KMS-11 (cell line): ENCODE data around the gene FANCC.

Experiments
- H2AFZ ChIP-seq: fragments of 200-600 bp; sonication (generic); 2 replicates; pipeline ENCODE4 v1.6.1; 2016; ENCODE audit warnings: antibody characterized with exemption, mixed run types, low read depth
- H3K27ac ChIP-seq: fragments of 200-600 bp; sonication (generic); 2 replicates; pipeline ENCODE4 v1.6.1; 2016; ENCODE audit warnings: mild to moderate bottlenecking, mixed run types
- H3K27me3 ChIP-seq: fragments of 200-600 bp; sonication (generic); 2 replicates; pipeline ENCODE4 v1.6.1; 2017; ENCODE audit warnings: mild to moderate bottlenecking, low read depth, mixed run types, moderate library complexity; ENCODE audit not compliant: insufficient read depth
- H3K36me3 ChIP-seq: fragments of 200-600 bp; sonication (generic); 2 replicates; pipeline ENCODE4 v1.6.1; 2017; ENCODE audit warnings: mild to moderate bottlenecking, mixed run types; ENCODE audit not compliant: insufficient read depth
- H3K4me1 ChIP-seq: fragments of 200-600 bp; sonication (generic); 2 replicates; pipeline ENCODE4 v1.6.1; 2016; ENCODE audit warnings: mild to moderate bottlenecking, low read depth, mixed run types; ENCODE audit not compliant: poor library complexity, severe bottlenecking
- H3K4me2 ChIP-seq: fragments of 200-600 bp; sonication (generic); 2 replicates; pipeline ENCODE4 v1.7.0; 2016; ENCODE audit warnings: mild to moderate bottlenecking, mixed run types
- H3K4me3 ChIP-seq: fragments of 200-600 bp; sonication (generic); IDR thresholded peaks from 2 replicates; pipeline ENCODE4 v1.6.1; 2017; ENCODE audit warnings: low read depth, low read length, mixed read lengths; ENCODE audit not compliant: insufficient read depth
- H3K79me2 ChIP-seq: fragments of 200-600 bp; sonication (generic); 2 replicates; pipeline ENCODE4 v1.6.1; 2016; ENCODE audit warnings: low read depth, mixed run types; ENCODE audit not compliant: insufficient read depth
- H3K9ac ChIP-seq: fragments of 200-600 bp; sonication (generic); 2 replicates; pipeline ENCODE4 v1.6.1; 2016; ENCODE audit warnings: mild to moderate bottlenecking, mixed run types
- H4K20me1 ChIP-seq: fragments of 200-600 bp; sonication (generic); 2 replicates; pipeline ENCODE4 v1.6.1; 2016; ENCODE audit warnings: mild to moderate bottlenecking, mixed run types; ENCODE audit not compliant: insufficient read depth
- CTCF ChIP-seq: fragments of 200-600 bp; sonication (generic); conservative IDR thresholded peaks from 2 replicates; pipeline ENCODE4 v1.6.1; 2017; ENCODE audit warnings: low read depth, mild to moderate bottlenecking, antibody characterized with exemption, low read length, moderate library complexity, mixed read lengths

Gene FANCC

GRCh38 chr9:95084254-95084934, 233.1 kb downstream of the FANCC start:
- no peaks in the 10 kb centered on the region for H3K36me3 ChIP-seq
- no peak overlapping the region for H3K9ac ChIP-seq
- no peak for TF ChIP-seq CTCF

GRCh38 chr9:95083086-95083768, 234.3 kb downstream of the FANCC start:
- H3K27ac ChIP-seq: no peak overlapping the region
- no peak overlapping the region for H3K4me3 ChIP-seq
- no peak for TF ChIP-seq CTCF
- H3K79me2 ChIP-seq: no peaks in the 10 kb centered on the region
- no peaks in the 10 kb centered on the region for H3K36me3 ChIP-seq
- no peaks in the 10 kb centered on the region for H3K4me1 ChIP-seq
- no peak overlapping the region for H2AFZ ChIP-seq
- no peaks in the 10 kb centered on the region for H3K27me3 ChIP-seq
- no peak overlapping the region for H3K4me2 ChIP-seq
- H3K9ac ChIP-seq: no peak overlapping the region
- no peaks in the 10 kb centered on the region for H4K20me1 ChIP-seq

More at GRCh38 chr9:95084254-95084934, 233.1 kb downstream of the FANCC start:
- Histone ChIP-seq H3K4me3 (no peak overlapping the region), H3K4me1 (no peaks in the 10 kb centered on the region), H3K4me2 (no peak overlapping the region), H4K20me1 (no peaks in the 10 kb centered on the region), H3K27ac (no peak overlapping the region), H3K79me2 (no peaks in the 10 kb centered on the region), H2AFZ (no peak overlapping the region), H3K27me3 (no peaks in the 10 kb centered on the region)

- TF ChIP-seq CTCF: no peak
- Histone ChIP-seq H3K9ac (no peak overlapping the region), H3K4me1 (no peaks in the 10 kb centered on the region), H3K27ac (no peak overlapping the region), H3K27me3 (no peaks in the 10 kb centered on the region), H3K36me3 (no peaks in the 10 kb centered on the region), H4K20me1 (no peaks in the 10 kb centered on the region), H3K4me2 (no peak overlapping the region), H2AFZ (no peak overlapping the region), H3K4me3 (no peak overlapping the region), H3K79me2 (no peaks in the 10 kb centered on the region)
Observed at GRCh38 chr9:95082401-95083084, 235.0 kb downstream of the FANCC start.

- H3K4me1 ChIP-seq: no peaks in the 10 kb centered on the region
- H3K79me2 ChIP-seq: no peaks in the 10 kb centered on the region
- H3K36me3 ChIP-seq: no peaks in the 10 kb centered on the region
- H3K27me3 ChIP-seq: no peaks in the 10 kb centered on the region
- H3K4me2 ChIP-seq: no peak overlapping the region
- no peak overlapping the region for H3K27ac ChIP-seq
- no peak overlapping the region for H2AFZ ChIP-seq
- no peaks in the 10 kb centered on the region for H4K20me1 ChIP-seq
- no peak overlapping the region for H3K9ac ChIP-seq
- H3K4me3 ChIP-seq: no peak overlapping the region
- TF ChIP-seq CTCF: no peak
Observed at GRCh38 chr9:95081998-95082397, 235.5 kb downstream of the FANCC start.
